HL-60 (cell line): ENCODE data around the gene EBF3.

Experiments
- DNase-seq, 2 experiments: peaks; one replicate each; pipeline ENCODE4 v3.0.0-alpha.2; 2010 to 2020; ENCODE audit warnings: low read depth in 1 of 2, low spot score in 1 of 2
- H3K27ac ChIP-seq: fragments of 250-450 bp; sonication (Bioruptor Pico); replicated peaks from 2 replicates; pipeline ENCODE4 v1.5.1; 2020; ENCODE audit warnings: mild to moderate bottlenecking, moderate library complexity
- H3K27me3 ChIP-seq: fragments of 250-450 bp; sonication (Bioruptor Pico); 2 replicates; pipeline ENCODE4 v1.5.1; 2021; ENCODE audit warnings: mild to moderate bottlenecking, moderate library complexity; ENCODE audit not compliant: insufficient read depth, poor library complexity, severe bottlenecking
- H3K4me3 ChIP-seq: replicated peaks from 2 replicates; pipeline ENCODE4 v1.5.1; 2011; ENCODE audit warnings: mild to moderate bottlenecking, control low read depth, low read length; ENCODE audit not compliant: insufficient read depth
- CTCF ChIP-seq: IDR thresholded peaks from one replicate; pipeline ENCODE4 v1.5.1; 2011; ENCODE audit warnings: low read length, control low read depth, inconsistent platforms; ENCODE audit not compliant: insufficient read depth
- GABPA ChIP-seq: IDR thresholded peaks from 2 replicates; pipeline ENCODE4 v1.6.1; 2012; ENCODE audit warnings: low read depth
- POLR2AphosphoS5 ChIP-seq: IDR thresholded peaks from 2 replicates; pipeline ENCODE4 v1.6.1; 2012; ENCODE audit warnings: low read depth
- REST ChIP-seq: IDR thresholded peaks from 2 replicates; pipeline ENCODE4 v1.6.1; 2012; ENCODE audit warnings: low read depth; ENCODE audit not compliant: insufficient replicate concordance
- SPI1 ChIP-seq: IDR thresholded peaks from 2 replicates; pipeline ENCODE4 v1.6.1; 2012; ENCODE audit warnings: low read depth, mild to moderate bottlenecking, borderline replicate concordance

Gene EBF3

GRCh38 chr10:129978322-129978721 is 14.2 kb upstream of the EBF3 start:
- H3K4me3 ChIP-seq, result no peak overlapping the region
- TF ChIP-seq REST, result no peak
- TF ChIP-seq POLR2AphosphoS5, result no peak
- TF ChIP-seq CTCF, result no peak
- TF ChIP-seq SPI1, result no peak
- TF ChIP-seq GABPA, result no peak
- no peak for DNase-seq
- H3K27ac ChIP-seq, result no peak overlapping the region
- H3K27me3 ChIP-seq, result peaks cover 13% of the 10 kb centered on the region

- no peak overlapping the region for H3K4me3 ChIP-seq
- no peak for DNase-seq
- no peak overlapping the region for H3K27ac ChIP-seq
- no peak for TF ChIP-seq GABPA
- TF ChIP-seq REST, result no peak
- TF ChIP-seq POLR2AphosphoS5, result no peak
- no peak for TF ChIP-seq CTCF
- H3K27me3 ChIP-seq, result peaks cover 16% of the 10 kb centered on the region
Observed at GRCh38 chr10:129977794-129978193, 13.7 kb upstream of the EBF3 start.

GRCh38 chr10:129973674-129974059 is 9.6 kb upstream of the EBF3 start:
- Histone ChIP-seq H3K4me3 (no peak overlapping the region), H3K27me3 (peaks cover 48% of the 10 kb centered on the region), H3K27ac (no peak overlapping the region)
- no peak for DNase-seq
- TF ChIP-seq POLR2AphosphoS5 (no peak), SPI1 (no peak), REST (no peak), GABPA (no peak), CTCF (no peak)
